ENCODE results near the gene LRRC8E.
"Not testable (repeated sequence)": the region's sequence is repeated elsewhere in the genome, so short reads cannot be mapped to it uniquely, and the experiment has no call there.

Gene LRRC8E

DNA sequence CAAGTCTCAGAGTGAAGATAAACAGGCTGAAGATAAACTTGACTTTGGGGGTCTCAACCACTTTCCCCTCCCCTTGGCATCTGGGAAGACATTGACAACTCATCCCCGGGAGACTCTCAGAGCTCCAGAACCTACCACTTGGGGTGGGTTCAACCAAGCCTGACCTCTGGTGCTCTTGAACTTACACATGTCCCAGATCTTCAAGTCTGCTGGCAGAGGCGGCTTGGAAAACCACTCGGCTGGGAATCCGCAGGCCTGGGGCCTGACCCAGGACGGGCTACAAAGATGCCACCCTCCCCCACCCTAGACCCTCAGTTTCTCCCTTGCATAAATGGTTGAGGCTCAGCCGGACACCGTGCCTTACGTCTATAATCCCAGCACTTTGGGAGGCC lies 512 bp downstream of the LRRC8E start:
- DNase-seq, result no peak

DNA sequence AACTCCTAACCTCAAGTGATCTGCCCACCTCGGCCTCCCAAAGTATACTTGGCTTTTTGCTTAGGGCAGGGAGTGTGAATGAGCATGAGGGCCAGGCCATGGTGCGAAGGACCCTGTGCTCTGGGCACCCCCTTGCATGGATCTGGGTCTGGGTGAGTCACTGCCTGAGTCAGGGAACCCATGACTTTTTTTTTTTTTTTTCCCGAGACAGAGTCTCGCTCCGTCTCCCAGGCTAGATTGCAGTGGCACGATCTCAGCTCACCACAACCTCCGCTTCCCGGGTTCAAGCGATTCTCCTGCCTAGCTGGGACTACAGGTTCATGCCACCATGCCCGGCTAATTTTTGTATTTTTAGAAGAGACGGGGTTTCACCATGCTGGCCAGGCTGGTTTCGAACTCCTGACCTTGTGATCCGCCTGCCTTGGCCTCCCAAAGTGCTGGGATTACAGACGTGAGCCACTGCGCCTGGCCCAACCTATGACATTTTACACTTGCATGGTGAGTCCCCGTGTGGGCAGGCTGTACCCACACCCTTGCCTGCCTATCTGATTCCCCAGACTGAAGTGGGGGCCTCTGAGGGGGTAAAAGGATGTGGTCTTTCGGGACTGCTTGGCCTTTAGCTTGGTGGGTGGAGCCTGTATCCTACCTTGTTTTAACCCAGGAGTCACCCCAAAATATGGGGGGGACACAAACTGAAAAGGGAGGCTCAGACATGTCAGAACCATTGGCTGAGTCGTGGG lies 5.2 kb downstream of the LRRC8E start:
- DNase-seq, result not testable (repeated sequence)

DNA sequence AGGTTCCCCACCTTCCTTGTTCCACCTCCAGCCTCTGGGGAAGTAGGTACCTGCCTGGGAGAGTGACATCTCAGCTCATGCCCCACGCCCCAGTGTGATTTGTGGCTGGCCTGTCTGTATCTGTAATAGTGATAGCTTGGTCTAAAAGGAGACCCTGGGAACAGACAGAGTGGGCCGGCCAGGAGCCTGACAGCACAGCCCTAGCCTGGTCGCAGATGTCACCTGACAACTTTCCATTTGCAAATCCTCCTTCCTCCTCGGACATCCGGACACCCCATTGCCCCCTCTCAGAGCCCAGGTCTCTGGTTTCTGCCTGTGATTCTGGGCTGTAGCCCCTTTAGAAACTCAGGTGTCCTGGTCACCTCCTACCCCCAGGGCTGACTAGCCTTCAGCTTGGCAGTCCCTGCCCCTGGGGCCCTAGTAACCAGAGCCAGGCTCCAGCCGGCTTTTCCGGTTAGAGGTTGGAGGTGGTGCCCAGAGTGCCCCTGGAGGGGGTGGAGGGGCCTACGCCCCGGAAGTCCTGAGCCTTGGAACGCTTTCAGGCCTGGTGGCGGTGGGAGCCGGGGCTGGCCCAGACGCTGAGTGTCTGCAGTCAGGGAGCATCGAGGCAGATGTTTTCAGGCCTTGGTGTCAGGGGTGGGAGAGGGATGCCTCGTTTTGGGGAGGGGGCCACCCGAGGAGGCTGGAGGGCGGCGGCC lies 6.5 kb downstream of the LRRC8E start:
- no peak for DNase-seq

DNA sequence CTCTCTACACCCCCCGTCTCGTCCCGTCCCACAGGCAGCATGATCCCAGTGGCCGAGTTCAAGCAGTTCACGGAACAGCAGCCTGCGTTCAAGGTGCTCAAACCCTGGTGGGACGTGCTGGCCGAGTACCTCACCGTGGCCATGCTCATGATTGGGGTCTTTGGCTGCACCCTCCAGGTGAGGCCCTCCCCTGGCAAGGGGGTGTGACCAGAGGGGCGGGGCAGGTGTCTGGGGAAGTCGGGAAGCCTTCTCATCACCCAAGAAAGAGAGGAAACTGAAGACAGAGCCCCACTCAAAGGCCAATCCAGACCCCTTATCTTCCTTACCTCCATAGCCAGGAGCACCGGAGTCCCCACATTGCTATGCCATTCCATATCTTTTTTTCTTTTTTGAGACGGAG lies 7.3 kb downstream of the LRRC8E start:
- DNase-seq, result no peak

DNA sequence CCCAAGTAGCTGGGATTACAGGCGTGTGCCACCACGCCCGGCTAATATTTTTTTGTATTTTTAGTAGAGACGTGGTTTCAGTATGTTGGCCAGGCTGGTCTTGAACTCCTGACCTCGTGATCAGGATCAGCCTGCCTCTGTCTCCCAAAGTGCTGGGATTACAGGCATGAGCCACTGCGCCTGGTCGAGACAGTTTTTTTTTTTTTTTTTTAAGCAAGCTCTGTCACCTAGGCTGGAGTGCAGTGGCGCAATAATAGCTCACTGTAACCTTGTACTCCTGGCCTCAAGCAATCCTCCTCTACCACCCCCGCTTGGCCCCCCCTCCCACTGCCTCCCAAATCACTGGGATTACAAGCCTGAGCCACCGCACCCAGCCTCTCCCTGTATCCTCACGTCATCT lies 9.0 kb downstream of the LRRC8E start:
- DNase-seq, result no peak

DNA sequence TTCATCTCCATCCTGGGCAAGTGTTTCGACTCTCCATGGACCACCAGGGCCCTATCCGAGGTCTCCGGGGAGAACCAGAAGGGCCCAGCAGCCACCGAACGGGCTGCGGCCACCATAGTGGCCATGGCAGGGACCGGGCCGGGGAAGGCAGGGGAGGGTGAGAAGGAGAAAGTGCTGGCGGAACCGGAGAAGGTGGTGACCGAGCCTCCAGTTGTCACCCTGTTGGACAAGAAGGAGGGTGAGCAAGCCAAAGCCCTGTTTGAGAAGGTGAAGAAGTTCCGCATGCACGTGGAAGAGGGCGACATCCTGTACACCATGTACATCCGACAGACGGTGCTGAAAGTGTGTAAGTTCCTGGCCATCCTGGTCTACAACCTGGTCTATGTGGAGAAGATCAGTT lies 10.7 kb downstream of the LRRC8E start:
- no peak for DNase-seq

DNA sequence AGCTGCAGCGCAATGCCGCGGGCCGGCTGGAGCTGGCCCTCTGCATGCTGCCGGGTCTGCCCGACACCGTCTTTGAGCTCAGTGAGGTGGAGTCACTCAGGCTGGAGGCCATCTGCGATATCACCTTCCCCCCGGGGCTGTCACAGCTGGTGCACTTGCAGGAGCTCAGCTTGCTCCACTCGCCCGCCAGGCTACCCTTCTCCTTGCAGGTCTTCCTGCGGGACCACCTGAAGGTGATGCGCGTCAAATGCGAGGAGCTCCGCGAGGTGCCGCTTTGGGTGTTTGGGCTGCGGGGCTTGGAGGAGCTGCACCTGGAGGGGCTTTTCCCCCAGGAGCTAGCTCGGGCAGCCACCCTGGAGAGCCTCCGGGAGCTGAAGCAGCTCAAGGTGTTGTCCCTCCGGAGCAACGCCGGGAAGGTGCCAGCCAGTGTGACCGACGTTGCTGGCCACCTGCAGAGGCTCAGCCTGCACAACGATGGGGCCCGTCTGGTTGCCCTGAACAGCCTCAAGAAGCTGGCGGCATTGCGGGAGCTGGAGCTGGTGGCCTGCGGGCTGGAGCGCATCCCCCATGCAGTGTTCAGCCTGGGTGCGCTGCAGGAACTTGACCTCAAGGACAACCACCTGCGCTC lies 11.6 kb downstream of the LRRC8E start:
- no peak for DNase-seq

DNA sequence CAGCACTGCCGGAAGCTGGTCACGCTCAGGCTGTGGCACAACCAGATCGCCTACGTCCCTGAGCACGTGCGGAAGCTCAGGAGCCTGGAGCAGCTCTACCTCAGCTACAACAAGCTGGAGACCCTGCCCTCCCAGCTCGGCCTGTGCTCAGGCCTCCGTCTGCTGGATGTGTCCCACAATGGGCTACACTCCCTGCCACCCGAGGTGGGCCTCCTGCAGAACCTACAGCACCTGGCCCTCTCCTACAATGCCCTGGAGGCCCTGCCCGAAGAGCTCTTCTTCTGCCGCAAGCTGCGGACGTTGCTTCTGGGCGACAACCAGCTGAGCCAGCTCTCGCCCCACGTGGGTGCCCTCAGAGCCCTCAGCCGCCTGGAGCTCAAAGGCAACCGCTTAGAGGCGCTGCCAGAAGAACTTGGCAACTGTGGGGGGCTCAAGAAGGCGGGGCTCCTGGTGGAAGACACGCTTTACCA lies 12.1 kb downstream of the LRRC8E start:
- DNase-seq, result no peak

DNA sequence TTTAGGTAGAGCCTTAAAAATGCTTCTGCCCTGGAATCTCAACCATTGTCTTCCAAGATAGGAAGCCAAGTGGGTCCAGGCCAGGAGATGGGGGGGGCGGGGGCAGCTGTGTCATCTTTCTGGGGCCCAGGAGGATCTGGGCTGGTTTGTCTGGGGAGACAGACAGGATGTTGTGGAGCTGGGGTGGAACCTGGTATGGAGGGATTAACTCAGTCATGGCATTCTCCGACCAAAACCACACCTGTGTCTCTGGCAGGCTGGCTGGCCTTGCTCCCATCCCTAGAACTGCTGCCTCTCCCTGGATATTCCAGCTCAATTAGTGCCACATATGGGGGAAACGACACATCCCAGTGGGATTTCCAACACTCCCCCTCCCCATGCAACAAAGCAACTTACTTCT lies 12.6 kb downstream of the LRRC8E start:
- no peak for DNase-seq

DNA sequence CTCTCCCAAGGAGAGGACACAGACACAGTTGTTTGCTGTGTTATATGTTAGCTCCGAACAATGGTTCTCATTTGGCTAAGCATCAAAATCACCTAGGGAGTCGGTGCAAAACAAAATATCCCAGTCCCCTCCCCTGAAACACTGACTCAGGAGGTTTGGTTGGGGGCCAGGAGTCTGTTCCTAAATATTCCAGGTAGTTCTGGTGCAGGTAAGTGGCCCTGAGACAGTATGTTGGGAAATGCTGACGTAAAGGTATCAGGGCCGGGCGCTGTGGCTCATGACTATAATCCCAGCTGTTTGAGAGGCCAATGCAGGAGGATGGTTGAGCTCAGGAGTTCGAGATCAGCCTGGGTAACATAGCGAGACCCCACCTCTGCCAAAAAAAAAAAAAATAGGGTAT lies 13.0 kb downstream of the LRRC8E start:
- no peak for DNase-seq

DNA sequence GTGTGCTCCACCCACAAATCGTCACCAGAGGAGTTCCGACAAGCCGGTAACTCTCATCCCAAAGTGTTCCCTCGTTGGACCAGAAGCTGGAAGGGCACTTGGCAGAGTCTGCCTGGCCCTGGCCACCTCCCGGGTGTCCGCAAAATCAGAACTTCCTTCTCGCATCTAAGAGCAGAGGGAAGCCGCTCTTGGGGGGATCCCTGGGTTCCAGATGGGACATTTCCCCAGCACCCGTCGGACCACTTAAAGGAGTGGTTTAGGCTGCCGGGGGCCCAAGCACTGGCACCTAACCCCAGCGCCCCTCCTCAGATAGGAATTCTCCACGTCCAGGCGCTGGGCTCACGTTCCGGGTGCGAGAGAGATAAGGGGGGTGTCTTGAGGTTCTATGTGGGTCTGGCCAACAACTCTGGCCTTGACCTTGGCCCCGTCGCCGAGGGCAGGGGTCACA lies 14.5 kb downstream of the LRRC8E start:
- DNase-seq, result no peak

DNA sequence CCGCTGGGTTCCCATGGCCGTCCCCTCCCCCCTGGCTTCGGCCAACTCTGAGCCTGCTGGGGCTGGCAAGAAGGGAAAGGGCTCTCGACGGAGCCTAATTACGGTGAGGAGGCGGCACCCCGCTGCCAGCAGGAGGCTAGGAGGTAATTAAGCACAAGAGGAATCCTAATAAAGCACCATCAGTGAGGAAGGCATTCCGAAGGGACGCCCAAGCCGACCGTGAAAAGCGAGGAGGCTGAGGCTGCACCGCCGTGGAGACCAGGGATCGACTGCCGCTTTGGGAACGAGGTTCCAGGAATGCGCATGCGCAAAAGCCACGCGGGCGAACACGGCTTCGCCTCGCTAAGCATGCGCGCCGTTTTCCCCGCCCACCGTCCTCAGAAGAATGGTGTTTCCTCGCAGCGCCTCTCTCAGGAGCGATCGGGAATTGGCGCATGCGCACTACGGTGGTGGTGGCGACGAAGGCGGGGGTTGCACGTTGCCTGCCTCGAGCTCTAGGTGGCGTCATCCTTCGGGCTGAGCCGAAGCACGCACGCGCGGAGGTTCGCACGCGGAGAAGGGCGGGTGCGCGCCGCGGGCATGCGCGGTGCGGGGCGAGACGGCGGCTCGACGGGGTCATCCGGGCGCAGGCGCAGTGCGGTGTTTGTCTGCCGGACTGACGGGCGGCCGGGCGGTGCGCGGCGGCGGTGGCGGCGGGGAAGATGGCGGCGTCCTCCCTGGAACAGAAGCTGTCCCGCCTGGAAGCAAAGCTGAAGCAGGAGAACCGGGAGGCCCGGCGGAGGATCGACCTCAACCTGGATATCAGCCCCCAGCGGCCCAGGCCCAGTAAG lies 15.1 kb downstream of the LRRC8E start, which contains the start of gene MAP2K7:
MAP2K7 (plus strand) TSS at position 634 of the 830 bp plus-strand sequence; CDS start at position 702, 68 bp downstream.
- peak; percentile 99 for DNase-seq

DNA sequence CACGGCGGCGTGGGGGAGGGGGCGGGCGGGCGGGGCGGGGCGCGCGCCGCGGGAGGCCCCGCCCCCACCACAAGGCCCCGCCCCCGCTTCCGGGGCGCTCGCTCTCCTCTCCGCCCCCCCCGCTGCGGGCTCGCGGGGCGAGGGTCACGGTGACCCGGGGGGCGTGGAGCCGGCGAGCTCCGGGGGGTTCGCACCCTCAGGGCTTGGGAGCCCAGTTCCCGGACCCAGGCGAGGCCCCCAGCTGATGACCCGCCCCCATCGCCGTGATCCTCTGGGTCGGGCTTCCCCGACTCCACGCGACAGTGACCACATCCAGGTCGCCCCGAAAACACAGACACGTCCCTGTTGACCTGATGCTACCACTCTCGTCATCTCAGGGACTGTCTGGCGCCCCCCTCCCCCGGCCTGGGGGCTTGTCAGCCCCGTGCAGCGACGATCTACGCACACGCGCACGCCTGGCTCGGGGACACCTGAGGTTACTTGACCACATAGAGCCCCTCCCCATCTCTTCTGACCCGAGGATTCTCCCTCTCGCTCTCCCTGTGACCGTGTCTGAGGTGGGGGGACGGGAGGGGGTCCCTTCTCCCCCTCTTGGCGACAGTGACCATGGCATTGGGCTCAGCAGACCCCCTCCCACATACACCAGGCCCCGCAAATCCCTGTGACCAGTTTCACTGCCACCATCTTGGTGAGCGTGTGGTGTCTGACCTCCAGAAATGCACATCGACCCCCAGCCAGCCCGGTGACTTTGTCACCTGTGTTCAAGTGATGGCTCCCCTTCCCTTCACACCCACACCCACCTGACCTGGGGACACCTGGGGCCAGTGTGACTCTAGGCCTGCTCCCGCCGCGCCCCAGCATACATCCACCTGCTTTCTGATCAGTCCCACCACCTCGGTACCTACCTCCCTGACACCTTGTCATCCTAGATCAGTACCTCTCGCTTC lies 16.0 kb downstream of the LRRC8E start:
- DNase-seq, result no peak

DNA sequence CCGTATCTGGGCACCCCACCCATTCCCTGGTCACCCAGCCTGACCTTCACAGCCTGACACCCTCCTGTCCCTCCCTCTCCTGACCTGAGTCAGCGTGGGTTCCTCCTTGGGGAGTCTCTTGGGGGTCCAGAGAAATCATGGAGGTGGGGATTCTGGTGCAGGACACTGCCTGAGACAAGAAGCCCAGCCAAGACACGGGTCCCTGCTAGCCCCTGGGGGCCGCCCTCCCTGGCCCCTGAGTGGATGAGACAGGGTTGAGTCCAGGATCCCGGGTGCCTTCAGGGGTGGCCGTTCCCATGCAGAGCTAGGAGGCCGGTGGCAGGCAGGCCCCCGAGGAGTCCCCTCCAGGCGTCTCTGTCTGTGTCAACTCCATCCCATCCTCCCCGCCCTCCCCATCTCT lies 17.0 kb downstream of the LRRC8E start:
- no peak for DNase-seq

DNA sequence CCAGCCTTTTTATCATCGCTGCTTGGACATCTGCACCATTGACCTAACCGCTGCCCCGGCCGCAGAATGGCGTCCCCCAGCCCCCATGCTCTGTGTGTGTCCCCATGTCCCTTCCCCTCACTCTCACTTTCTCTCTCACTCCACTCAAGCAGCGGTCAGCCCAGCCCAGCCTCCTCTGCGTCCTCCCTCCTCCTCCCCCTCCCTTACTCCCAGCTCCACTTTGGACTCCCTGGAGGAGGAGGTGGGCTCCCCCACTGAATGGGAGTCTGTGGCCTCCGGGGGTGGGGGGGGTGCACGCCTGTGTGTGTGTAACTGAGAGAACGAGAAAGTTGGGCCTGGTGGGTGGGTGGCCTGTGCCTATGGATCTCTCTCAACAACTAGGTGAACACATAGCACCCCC lies 17.5 kb downstream of the LRRC8E start:
- no peak for DNase-seq

DNA sequence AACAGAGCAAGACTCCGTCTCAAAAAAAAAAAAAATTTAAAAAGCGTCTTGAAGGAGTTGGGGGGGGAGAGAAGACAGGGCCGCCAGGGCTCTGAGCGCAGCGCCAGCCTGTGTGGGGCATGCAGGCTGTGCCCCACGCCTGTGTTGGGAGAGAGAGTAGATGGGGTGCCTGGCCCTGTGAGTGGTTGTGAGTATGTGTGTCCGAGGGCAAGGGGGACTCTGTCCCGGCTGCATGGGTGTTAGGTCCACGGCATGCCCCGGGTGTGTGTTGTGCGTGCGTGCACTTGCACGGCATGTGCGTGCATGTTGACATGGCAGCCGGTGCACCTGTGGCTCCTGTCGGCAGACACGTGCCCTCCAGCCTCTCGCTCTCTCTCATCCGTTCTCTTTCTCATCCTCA lies 18.8 kb downstream of the LRRC8E start:
- no peak for DNase-seq

DNA sequence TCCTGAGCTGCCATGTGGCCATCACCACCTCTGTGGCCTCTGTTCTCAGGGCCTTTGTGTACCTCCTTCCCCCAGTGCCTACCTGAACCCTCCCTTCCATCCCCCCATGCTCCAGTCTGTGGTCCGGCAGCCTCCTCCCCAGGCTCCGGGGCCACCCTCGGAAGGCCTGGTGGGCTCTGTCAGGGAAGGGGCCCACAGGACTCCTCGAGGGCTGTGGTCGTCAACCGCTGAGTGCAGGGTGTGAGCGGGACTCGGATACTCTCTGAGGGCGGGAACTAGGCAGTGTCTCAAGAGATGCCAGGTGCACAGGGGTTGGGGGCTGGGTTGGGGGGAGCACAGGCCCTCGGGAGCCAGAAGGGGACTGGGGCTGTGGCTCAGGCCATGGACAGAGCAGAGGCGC lies 19.2 kb downstream of the LRRC8E start:
- no peak for DNase-seq

DNA sequence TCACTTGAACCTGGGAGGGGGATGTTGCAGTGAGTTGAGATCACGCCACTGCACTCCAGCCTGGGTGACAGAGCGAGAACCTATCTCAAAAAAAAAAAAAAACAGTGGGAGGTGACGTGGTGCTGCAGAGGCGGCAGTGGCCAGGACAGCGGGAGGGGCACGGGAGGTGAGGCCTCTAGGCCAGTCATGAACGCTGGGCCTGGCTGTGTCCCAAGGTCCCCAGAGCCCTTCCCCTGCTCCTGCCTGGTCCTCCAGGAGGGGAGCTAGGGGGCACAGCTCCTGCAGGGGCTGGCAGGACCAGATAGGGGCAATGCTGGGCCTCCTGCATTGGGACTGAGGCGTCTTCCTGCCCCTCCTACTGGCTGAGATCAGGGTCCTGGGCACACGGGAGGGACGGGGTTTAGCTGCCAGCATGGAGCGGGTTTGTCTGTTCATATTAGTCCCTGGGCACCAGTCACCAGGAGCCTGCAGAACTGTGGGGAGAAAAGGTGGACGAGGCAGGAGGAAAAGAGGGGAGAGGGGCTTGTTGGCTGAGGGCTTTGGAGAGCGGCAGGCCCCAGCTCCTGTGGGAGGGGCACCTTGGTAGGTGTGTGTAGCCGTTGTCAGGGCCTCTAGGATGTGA lies 19.9 kb downstream of the LRRC8E start:
- DNase-seq, result no peak

DNA sequence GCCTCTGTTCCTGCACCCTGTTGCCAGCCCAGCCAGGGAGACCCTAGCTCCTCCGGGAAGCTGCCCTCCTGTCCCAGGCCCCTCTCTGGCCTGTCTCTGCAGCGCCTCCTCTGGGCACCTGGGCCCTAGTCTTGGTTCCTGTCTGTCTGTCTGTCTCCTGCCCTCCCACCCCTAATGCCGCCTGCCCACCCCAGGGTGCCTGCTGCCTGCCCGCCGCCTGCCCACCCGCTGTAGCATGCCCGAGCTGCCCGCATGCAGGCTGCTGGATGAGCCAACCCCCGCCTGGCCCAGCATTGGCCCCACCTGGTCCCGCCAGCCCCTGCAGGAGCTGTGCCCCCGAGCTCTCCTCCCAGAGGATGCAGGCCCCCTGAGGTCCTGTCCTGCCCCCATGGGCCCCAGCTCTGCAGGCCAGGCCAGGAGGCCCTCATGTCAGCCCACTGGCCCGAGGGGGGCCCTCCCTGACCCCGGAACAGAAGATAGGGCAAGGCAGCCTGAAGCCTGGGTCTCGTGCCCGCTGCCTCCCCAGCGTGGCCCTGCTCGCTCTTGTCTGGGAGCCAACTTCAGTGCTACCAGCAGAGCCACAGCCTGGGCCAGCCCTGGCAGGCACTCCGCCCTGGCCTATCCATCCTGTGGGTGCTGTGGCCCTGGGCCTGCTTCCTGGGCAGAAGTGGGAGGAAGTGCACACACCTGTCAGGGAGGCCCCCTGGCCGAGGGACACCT lies 20.6 kb downstream of the LRRC8E start:
- no peak for DNase-seq

DNA sequence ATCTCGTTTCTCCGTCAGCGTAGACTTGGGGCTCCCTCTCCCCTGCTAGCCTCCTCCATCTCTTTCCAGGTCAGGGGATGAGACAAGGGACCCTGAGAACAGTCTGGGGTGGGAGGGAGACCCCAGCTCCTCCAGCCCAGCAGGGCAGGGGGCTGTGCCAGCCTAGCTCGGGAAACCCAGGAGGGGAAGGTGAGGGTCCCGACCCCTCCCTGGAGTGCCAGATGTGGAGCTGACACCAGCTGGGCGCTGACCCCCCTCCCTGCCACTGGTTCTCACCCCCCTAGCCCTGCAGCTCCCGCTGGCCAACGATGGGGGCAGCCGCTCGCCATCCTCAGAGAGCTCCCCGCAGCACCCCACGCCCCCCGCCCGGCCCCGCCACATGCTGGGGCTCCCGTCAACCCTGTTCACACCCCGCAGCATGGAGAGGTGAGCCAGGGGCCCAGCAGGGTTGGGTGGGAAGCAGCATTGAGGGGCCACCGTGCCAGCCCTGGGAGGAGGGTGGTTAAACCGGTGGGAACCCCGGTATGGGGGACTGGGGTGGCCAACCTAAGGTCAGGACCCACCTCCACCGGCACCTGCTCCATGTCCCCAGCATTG lies 21.3 kb downstream of the LRRC8E start:
- no peak for DNase-seq
